Measurements from ENCODE around the gene IRF2BP2. TPM values are rescaled to one million over a fixed set of nuclear protein-coding genes. Genes with fewer than 3 reads are reported as not detected.

IRF2BP2 gene
- total and polyA plus RNA-seq, 10 of the 15 experiments (the other 5 are each of a cell fraction or from before 2014, with no cell fraction given) = 7.5 to 114 (median 52.3) TPM

DNA sequence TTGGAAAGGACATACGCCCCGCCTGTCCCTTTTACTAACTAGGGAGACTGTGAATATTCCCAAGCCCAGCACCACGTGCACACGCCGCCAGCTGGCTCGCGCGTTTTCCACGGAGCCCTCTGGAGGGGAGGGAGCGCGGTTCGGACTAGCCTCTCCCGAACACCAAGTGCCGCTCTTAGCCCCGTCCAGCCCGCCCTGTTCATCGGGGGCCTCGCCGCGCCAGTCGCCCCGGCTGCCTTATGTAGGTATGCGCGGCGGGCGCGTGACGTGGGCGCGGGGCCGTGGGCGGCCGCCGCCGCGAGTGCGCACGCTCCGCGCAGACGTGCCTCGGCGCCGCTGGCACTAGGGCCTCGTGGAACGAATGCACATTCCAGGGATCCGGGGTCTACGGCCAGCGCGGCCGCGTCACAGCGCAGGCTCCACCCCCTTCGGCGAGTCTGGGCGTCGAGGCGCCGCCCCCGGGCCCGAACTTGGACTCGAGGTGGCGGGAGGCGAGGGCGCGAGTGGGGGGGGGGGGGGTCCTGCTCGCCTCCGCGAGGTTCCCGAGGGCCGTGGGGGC is 767 bp upstream of the IRF2BP2 start (continued):
- TF ChIP-seq, protein P1, sequence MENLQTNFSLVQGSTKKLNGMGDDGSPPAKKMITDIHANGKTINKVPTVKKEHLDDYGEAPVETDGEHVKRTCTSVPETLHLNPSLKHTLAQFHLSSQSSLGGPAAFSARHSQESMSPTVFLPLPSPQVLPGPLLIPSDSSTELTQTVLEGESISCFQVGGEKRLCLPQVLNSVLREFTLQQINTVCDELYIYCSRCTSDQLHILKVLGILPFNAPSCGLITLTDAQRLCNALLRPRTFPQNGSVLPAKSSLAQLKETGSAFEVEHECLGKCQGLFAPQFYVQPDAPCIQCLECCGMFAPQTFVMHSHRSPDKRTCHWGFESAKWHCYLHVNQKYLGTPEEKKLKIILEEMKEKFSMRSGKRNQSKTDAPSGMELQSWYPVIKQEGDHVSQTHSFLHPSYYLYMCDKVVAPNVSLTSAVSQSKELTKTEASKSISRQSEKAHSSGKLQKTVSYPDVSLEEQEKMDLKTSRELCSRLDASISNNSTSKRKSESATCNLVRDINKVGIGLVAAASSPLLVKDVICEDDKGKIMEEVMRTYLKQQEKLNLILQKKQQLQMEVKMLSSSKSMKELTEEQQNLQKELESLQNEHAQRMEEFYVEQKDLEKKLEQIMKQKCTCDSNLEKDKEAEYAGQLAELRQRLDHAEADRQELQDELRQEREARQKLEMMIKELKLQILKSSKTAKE (IDR thresholded peaks at IDR 0.05; ENCODE audit: low read depth, poor library complexity, severe bottlenecking) = no peak
- peak in 1 of 2 experiments; percentile 36; a peak in 1 of 4 replicates for TF ChIP-seq SRF (IDR thresholded peaks at IDR 0.05; ENCODE audit: low read depth in 2 of 2, low read length in 2 of 2)
- TF ChIP-seq FOS (IDR thresholded peaks at IDR 0.05; ENCODE audit: borderline replicate concordance, extremely low read depth, insufficient read length) = no peak
- peak; percentile 95 for TF ChIP-seq SMAD5 (IDR thresholded peaks at IDR 0.05; ENCODE audit: low read depth)
- TF ChIP-seq, protein P2, sequence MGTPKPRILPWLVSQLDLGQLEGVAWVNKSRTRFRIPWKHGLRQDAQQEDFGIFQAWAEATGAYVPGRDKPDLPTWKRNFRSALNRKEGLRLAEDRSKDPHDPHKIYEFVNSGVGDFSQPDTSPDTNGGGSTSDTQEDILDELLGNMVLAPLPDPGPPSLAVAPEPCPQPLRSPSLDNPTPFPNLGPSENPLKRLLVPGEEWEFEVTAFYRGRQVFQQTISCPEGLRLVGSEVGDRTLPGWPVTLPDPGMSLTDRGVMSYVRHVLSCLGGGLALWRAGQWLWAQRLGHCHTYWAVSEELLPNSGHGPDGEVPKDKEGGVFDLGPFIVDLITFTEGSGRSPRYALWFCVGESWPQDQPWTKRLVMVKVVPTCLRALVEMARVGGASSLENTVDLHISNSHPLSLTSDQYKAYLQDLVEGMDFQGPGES (IDR thresholded peaks at IDR 0.05) = no peak
- TF ChIP-seq MEF2A (IDR thresholded peaks at IDR 0.05; ENCODE audit: insufficient read depth, low read depth, low read length) = peak; percentile 61; the same call in 1 of the 2 replicates
- no peak for TF ChIP-seq NR2C2 (IDR thresholded peaks at IDR 0.05; ENCODE audit: borderline replicate concordance, control insufficient read depth, insufficient read length, low read depth)
- no peak for TF ChIP-seq NFYB (IDR thresholded peaks at IDR 0.05; ENCODE audit: insufficient read depth, low read depth, low read length)
- no peak for TF ChIP-seq CHD4 (IDR thresholded peaks at IDR 0.05)
- no peak for TF ChIP-seq CBX5 (IDR thresholded peaks at IDR 0.05; ENCODE audit: low read depth)
- TF ChIP-seq, protein P3, sequence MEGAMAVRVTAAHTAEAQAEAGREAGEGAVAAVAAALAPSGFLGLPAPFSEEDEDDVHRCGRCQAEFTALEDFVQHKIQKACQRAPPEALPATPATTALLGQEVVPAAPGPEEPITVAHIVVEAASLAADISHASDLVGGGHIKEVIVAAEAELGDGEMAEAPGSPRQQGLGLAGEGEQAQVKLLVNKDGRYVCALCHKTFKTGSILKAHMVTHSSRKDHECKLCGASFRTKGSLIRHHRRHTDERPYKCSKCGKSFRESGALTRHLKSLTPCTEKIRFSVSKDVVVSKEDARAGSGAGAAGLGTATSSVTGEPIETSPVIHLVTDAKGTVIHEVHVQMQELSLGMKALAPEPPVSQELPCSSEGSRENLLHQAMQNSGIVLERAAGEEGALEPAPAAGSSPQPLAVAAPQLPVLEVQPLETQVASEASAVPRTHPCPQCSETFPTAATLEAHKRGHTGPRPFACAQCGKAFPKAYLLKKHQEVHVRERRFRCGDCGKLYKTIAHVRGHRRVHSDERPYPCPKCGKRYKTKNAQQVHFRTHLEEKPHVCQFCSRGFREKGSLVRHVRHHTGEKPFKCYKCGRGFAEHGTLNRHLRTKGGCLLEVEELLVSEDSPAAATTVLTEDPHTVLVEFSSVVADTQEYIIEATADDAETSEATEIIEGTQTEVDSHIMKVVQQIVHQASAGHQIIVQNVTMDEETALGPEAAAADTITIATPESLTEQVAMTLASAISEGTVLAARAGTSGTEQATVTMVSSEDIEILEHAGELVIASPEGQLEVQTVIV (IDR thresholded peaks at IDR 0.05; ENCODE audit: borderline replicate concordance, partially characterized antibody) = no peak
- no peak for TF ChIP-seq SPI1 (IDR thresholded peaks at IDR 0.05; ENCODE audit: borderline replicate concordance, insufficient read depth, low read depth, low read length)
- TF ChIP-seq IKZF2 (IDR thresholded peaks at IDR 0.05) = peak; percentile 9 to 91; a peak in 3 of 4 replicates
- TF ChIP-seq, protein P4, sequence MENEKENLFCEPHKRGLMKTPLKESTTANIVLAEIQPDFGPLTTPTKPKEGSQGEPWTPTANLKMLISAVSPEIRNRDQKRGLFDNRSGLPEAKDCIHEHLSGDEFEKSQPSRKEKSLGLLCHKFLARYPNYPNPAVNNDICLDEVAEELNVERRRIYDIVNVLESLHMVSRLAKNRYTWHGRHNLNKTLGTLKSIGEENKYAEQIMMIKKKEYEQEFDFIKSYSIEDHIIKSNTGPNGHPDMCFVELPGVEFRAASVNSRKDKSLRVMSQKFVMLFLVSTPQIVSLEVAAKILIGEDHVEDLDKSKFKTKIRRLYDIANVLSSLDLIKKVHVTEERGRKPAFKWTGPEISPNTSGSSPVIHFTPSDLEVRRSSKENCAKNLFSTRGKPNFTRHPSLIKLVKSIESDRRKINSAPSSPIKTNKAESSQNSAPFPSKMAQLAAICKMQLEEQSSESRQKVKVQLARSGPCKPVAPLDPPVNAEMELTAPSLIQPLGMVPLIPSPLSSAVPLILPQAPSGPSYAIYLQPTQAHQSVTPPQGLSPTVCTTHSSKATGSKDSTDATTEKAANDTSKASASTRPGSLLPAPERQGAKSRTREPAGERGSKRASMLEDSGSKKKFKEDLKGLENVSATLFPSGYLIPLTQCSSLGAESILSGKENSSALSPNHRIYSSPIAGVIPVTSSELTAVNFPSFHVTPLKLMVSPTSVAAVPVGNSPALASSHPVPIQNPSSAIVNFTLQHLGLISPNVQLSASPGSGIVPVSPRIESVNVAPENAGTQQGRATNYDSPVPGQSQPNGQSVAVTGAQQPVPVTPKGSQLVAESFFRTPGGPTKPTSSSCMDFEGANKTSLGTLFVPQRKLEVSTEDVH (IDR thresholded peaks at IDR 0.05; ENCODE audit: low read depth, partially characterized antibody) = no peak
- TF ChIP-seq BACH1 (IDR thresholded peaks at IDR 0.05; ENCODE audit: borderline replicate concordance) = peak; percentile 99
- no peak for TF ChIP-seq SUZ12 (IDR thresholded peaks at IDR 0.05; ENCODE audit: unreplicated experiment)
- TF ChIP-seq STAT1 (conservative IDR thresholded peaks at IDR 0.05) = no peak
- TF ChIP-seq FOXK2 (IDR thresholded peaks at IDR 0.05) = no peak
- TF ChIP-seq SIN3A (IDR thresholded peaks at IDR 0.05; ENCODE audit: low read depth, low read length) = 0 out of 2 replicates have a peak, but pooled peaks have one; percentile 26
